ENCODE results near the gene MUS81.

GRCh38 chr11:65814131-65814985, 45.9 kb upstream of the MUS81 start:
- no peak for TF ChIP-seq CTCF (IDR thresholded peaks at IDR 0.05)
- no peak for TF ChIP-seq POLR2A (IDR thresholded peaks at IDR 0.05)
